Fibroblast of skin of abdomen (primary cell): ENCODE results near the gene BRICD5.

Experiments used
- DNase-seq: peaks from one replicate; pipeline ENCODE4 v3.0.0-alpha.2; 2013

BRICD5 gene

DNA sequence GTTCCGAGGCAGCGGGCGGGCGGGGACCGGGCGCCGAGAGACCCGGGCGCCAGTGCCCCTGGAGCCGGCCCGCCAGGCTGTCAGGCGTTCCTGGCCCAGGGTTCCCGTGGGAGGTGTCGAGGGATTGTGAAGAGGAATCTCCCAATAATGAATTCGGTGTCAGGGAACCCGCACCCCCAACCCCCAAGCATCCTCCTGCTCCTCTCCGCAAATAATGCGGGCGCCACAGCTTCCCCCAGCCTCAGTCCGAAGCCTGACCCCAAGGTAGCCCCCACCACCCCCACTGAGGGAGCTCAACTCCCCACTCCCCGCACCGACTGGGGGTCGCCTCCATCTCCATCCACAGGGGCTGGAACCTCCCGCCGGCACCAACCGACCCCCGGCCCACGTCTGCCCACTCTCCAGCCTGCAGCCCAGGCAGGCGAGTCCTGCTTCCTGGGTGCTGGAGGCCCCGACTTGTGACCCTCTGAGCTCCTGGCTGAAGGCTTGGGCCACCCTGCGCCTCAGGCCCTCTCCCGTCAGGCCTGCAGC, 13.6 kb downstream of the BRICD5 start:
- no peak for DNase-seq

- no peak for DNase-seq
Measured at GRCh38 chr16:2196162-2196980, 14.3 kb downstream of the BRICD5 start, which contains the start of gene CASKIN1. TSS of gene CASKIN1 (minus strand) at chr16:2196605. CDS start at chr16:2196432, 173 bp downstream.

- no peak for DNase-seq
Measured at GRCh38 chr16:2195322-2196161, 15.1 kb downstream of the BRICD5 start.

- DNase-seq: peak; percentile 20
Measured at GRCh38 chr16:2194852-2195321, 15.8 kb downstream of the BRICD5 start.

GRCh38 chr16:2194166-2194834, 16.4 kb downstream of the BRICD5 start:
- DNase-seq: peak; percentile 57

DNA sequence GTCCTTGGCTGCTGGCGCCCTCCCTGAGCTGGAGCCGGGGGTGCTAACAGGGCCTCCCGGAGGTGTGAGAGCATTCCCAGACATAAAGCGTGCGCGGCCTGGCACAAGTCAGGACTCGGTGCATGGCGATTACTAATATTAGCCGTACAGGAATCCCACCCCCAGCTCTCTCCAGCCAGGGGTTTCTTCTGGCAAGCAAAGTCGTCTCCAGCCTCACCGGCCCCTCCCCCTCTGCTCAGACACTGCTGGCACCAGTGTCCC, 19.3 kb downstream of the BRICD5 start:
- no peak for DNase-seq

DNA sequence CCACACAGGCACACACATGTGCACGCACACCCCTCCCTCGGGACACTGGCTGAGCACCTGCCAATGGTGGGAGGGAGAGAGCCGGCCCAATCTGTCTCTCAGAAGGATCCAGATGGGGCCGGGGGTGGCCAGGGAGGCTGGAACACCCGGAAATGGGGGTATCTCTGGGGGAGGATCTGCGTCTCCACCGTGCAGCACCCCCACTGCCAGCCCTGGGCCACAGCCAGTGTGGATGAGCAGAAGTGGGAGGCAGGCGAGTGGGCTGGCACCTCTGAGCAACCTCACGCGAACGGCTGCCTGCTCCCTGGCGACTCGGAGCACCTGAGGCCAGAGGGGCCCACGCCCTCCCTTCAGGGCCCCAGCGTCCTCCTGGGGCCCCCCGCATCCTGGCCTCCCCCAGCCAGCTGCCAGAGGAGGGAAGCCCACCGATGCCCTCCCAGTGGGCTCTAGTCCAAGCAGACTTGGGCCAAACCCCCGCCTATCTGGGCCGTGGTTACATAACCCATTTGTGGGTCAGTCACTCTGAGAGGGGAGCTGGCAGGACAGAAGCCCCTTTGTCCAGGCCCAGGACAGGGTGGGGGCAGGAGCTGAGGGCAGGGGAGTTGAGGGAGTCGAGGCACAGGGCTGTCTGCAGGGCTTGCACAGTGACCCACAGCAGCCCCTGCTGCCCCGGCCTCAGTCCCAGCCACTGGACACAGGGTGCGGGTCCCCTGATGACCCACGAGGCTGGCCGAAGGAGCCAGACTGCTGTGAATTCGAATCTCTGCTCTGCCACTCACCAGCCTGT, 19.8 kb downstream of the BRICD5 start:
- DNase-seq: no peak

DNA sequence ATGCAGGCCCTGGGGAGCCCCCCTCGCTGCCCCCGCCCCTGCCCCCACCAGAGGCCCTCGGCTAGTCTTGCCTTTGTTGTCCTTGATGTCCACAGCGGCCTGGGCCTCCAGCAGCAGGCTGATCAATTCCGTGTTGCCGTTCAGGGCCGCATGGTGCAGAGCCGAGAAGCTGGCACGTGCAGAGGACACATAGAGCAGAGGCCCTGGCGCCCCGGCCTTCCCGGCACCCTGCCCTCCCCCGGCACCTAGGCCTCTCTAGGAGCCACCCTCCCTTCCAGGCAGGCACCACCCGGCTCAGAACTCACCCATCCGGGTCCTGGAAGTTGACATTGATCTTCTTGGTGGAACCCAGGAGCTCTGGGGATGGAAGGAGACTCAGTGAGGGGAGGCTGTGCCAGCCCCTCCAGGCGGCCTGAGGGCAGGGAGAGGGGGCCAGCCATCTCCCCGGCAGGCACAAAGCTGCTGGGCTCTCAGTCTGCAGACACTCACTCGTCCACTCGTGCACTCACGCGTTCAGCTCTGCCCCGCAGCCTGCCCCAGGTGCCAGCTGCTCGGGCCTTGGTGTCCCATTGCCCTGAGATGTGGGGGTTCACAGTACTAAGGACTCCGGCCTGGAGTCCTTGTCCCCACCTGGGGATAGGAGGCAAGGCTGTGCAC, 20.5 kb downstream of the BRICD5 start:
- no peak for DNase-seq

DNA sequence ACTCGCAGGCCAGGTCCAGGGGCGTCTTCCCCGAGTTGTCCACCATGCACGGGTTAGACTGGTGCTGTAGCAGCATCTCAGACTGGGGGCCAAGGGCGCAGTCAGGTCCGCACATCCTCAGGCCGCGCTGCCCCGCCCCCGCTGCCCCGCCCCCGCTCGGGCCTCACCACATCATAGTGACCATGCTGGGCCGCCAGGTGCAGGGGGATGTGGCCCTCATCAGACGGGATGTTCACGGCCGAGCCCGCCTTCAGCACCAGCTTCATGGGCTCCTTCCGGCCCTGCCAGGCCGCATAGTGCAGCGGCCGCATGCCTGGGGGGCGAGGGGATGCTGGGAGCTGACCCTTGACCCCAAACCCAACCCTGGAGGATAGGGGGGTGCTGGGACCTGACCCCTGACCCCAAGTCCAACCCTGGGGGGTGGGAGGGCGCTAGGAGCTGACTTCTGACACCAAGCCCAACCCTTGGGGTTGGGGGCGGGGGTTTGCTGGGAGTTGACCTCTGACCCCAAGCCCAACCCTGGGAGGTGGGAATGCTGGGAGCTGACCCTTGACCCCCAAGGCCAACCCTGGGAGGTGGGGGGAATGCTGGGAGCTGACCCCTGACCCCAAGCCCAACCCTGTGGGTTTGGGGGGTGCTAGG, 21.3 kb downstream of the BRICD5 start:
- no peak for DNase-seq

- DNase-seq: no peak
Measured at GRCh38 chr16:2188395-2188794, 22.3 kb downstream of the BRICD5 start.

DNA sequence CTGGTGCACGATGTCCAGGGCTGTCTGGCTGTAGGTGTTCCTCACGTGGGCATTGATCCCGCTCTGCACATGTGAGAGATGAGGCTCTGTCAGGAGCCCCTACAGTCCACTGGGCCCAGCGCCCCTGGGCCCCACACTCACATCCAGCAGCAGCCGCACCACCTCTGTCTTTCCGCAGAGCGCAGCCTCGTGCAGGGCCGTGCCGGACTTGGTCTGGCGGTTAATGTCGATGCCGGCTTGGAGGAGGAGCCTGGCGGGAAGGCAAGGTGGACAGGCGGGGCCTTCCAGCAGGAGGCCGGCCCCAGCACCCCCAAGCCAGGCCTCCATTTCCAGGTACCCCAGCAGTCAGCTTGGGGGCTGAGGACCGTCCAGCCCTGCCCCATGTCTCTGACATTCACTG, 23.5 kb downstream of the BRICD5 start:
- no peak for DNase-seq

DNA sequence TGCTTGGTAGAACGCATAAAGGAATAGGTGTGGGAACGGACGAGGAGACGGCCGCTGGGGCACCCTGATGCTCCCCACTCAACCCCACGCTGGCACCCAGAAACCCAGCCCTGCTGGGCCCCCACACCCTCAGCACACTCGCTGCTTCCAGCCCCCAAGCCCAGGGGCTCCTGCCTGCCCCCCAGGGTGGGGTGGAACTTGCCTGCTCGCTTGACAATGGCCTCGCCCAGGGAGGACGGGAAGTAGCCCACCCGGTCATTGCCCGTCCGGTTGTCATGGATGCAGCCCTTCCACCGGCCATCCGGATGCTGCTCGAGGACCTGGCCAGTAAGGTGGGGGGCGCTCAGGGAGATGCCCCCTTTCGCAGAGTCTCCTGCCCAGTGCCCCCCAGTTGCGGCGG, 24.2 kb downstream of the BRICD5 start:
- no peak for DNase-seq

- DNase-seq: no peak
Measured at GRCh38 chr16:2186064-2186463, 24.6 kb downstream of the BRICD5 start.

- no peak for DNase-seq
Measured at GRCh38 chr16:2184962-2185361, 25.7 kb downstream of the BRICD5 start.

DNA sequence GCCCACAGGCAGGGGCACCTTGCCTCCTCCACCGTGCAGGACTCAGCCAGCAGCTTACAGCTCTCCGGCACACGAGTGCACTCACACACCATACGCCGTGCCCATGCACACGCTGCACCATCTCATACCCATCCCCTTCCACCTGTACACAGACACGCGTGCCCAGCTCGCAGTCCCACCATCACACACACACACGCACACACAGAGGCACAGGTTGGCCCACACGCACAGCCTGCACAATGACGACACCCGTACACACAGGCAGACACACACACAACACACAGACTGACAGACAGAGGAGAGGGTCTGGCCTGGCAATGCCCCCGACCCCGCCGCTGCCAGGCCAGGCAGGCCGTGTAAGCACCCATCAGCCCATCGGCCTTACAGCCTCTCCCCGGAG, 26.3 kb downstream of the BRICD5 start:
- DNase-seq: no peak

DNA sequence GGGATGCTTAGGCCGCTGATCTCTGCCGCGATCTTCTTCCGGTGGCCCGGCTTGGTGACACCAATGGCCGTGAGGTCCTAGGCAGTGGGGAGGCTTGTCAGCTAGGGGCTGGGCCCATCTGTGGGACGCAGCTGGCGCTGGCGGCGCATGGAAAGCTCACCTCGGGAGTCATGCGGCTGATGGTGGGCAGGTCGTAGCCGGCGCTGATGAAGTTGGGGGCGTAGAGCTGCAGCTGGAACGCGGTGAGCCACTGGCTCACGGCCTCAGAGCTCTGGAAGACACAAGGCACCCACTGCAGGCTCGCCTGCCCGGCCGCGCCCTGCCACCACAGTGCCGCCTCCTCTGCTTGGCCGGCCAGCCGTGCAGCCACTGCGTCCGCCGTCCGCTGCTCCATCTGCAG, 27.0 kb downstream of the BRICD5 start:
- DNase-seq: no peak

- no peak for DNase-seq
Measured at GRCh38 chr16:2181952-2182351, 28.7 kb downstream of the BRICD5 start.

DNA sequence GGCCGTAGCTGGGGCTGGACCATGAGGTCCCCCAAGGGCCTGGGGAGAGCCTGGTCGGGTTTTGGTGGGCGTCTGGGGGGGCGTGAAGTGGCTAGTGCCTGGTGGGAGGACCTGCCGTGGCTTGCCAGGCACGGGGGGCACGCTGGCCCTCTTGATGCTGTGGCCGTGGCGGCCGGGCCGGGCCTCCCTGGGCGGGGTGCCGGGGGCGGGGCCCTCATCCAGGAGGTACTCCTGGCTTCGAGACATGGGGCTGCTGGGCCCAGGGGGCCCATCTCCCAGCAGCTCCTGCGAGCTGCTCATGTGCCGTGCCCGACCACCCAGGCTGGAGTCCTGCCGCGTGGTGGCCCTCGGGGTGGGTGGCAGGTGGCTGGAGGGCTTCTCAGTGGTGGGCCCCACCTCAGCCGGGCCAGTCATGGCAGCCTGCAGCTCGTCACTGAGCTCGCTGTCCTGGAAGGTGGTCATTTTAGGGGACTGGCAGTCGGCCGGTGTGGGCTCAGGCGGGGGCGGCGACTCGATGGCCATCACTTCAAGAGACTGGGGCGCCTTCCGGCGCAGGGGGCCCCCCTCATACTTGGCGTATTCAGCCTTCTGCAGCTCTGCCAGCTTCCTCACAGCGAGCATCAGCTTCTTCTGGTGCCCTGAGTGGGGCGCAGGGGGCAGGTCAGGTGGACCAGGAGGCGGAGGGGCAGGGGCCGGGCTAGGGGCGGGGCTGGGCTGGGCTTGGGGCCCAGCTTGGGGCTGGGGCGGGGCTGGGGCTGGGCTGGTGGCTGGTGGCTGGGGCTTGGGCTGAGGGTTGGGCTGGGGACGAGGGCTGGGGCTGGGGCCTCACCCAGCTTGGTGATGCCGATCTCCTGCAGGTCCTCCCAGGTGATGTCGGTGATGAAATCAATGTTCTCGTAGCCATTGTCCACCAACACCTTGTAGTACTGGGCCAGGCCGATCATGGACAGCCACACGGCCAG, 29.4 kb downstream of the BRICD5 start:
- no peak for DNase-seq

DNA sequence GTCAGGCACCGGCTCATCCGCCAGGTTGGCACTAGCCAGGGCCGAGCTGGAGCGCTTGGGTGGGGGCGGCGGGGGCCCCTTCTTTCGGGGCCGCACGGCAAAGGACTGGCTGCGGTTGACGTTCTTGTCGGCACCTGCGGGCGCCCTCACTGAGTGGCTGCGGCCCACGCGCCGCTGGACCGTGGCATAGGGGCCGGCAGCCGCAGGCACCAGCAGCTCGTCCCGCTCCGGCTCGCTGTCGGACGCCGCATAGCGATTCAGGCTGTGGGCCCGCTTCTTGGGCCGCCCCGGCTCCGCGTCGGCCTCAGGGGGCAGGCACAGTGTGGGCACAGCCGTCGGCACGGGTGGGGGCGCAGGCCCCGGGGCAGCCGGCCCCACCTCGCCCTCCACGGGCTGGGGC, 30.2 kb downstream of the BRICD5 start:
- DNase-seq: no peak

- no peak for DNase-seq
Measured at GRCh38 chr16:2179576-2179975, 31.1 kb downstream of the BRICD5 start.
